GM21528 (cell line): ENCODE measurements around the gene CMC2.

Source experiments
- ATAC-seq: cut with Tn5 transposase; IDR thresholded peaks from one replicate; pipeline ENCODE4 v1.9.1; 2021; ENCODE audit warnings: mild to moderate bottlenecking, moderate library complexity; ENCODE audit not compliant: unreplicated experiment, low FRiP score

The CMC2 gene

GRCh38 chr16:80981103-80981502, 25.6 kb downstream of the CMC2 start:
- ATAC-seq, result no peak

- ATAC-seq, result no peak
Observed at GRCh38 chr16:80976946-80977345, 29.7 kb downstream of the CMC2 start.

GRCh38 chr16:80974649-80975376, 31.9 kb downstream of the CMC2 start:
- ATAC-seq, result no peak

GRCh38 chr16:80973991-80974390, 32.7 kb downstream of the CMC2 start:
- no peak for ATAC-seq

- no peak for ATAC-seq
Observed at GRCh38 chr16:80972611-80973010, 34.1 kb downstream of the CMC2 start.

- ATAC-seq, result no peak
Observed at GRCh38 chr16:80971819-80972218, 34.9 kb downstream of the CMC2 start.

- no peak for ATAC-seq
Observed at GRCh38 chr16:80969114-80969484, 37.6 kb downstream of the CMC2 start.

- no peak for ATAC-seq
Observed at GRCh38 chr16:80968386-80969113, 38.1 kb downstream of the CMC2 start.

- no peak for ATAC-seq
Observed at GRCh38 chr16:80966617-80967016, 40.1 kb downstream of the CMC2 start.

GRCh38 chr16:80964351-80964750, 42.3 kb downstream of the CMC2 start:
- no peak for ATAC-seq

GRCh38 chr16:80962879-80963278, 43.8 kb downstream of the CMC2 start:
- no peak for ATAC-seq

GRCh38 chr16:80958284-80958683, 48.4 kb downstream of the CMC2 start:
- no peak for ATAC-seq

GRCh38 chr16:80954985-80955384, 51.7 kb downstream of the CMC2 start:
- ATAC-seq, result no peak

GRCh38 chr16:80948886-80949493, 57.7 kb downstream of the CMC2 start:
- no peak for ATAC-seq

- ATAC-seq, result no peak
Observed at GRCh38 chr16:80947708-80948625, 58.7 kb downstream of the CMC2 start.

- ATAC-seq, result no peak
Observed at GRCh38 chr16:80947239-80947638, 59.4 kb downstream of the CMC2 start.

- ATAC-seq, result no peak
Observed at GRCh38 chr16:80946481-80946880, 60.2 kb downstream of the CMC2 start.

- no peak for ATAC-seq
Observed at GRCh38 chr16:80940069-80940856, 66.4 kb downstream of the CMC2 start.

GRCh38 chr16:80938879-80939260, 67.8 kb downstream of the CMC2 start:
- no peak for ATAC-seq
